ENCODE measurements around the gene SCAPER.

The SCAPER gene

GRCh38 chr15:76526111-76526510 is 379.0 kb downstream of the SCAPER start:
- no peak for TF ChIP-seq CTCF (IDR thresholded peaks at IDR 0.05)

- no peak for TF ChIP-seq CTCF (IDR thresholded peaks at IDR 0.05)
Observed at GRCh38 chr15:76517910-76518309, 387.2 kb downstream of the SCAPER start.

- no peak for TF ChIP-seq CTCF (IDR thresholded peaks at IDR 0.05)
Observed at GRCh38 chr15:76514282-76514681, 390.9 kb downstream of the SCAPER start.

GRCh38 chr15:76512971-76513370 is 392.2 kb downstream of the SCAPER start:
- TF ChIP-seq CTCF (IDR thresholded peaks at IDR 0.05) = no peak

GRCh38 chr15:76503804-76504203 is 401.3 kb downstream of the SCAPER start:
- TF ChIP-seq CTCF (IDR thresholded peaks at IDR 0.05) = no peak

- no peak for TF ChIP-seq CTCF (IDR thresholded peaks at IDR 0.05)
Observed at GRCh38 chr15:76503121-76503520, 402.0 kb downstream of the SCAPER start.

- no peak for TF ChIP-seq CTCF (IDR thresholded peaks at IDR 0.05)
Observed at GRCh38 chr15:76502678-76503077, 402.5 kb downstream of the SCAPER start.

- TF ChIP-seq CTCF (IDR thresholded peaks at IDR 0.05) = no peak
Observed at GRCh38 chr15:76501726-76502125, 403.4 kb downstream of the SCAPER start.

All from LNCAP (cell line).